Stimulated activated CD8-positive, alpha-beta memory T cell treated with anti-CD3 and anti-CD28 coated beads, Interleukin-12 subunit alpha, Interleukin-12 subunit beta, amount 100 ng/mL, for 24 hours (primary cell): ENCODE measurements around the gene OR5B3.
"Not testable (repeated sequence)": the region's sequence is repeated elsewhere in the genome, so short reads cannot be mapped to it uniquely, and the experiment has no call there.

Experiments
- DNase-seq: peaks from one replicate; pipeline ENCODE4 v3.0.0-alpha.2; 2020; ENCODE audit errors: extremely low read depth

The OR5B3 gene

DNA sequence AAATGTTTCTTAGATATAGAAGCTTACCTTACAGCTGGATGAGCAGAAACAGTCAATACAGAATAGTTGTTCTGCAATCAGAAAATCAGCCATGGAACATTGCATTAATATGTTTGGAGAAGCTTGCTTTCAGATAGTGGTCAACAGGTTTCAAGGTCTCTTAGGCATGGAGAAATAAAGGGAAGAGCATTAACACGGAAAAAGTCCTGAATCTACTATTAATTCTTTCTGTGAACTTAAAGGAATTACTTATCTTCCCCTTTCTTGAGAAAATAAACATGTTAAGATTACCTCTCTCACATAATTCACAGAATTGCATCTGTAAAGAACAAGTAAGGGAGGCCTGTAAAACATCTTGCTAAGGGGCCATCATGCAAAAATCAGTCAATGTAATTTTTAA is at the start of gene OR5B3:
Gene OR5B3 (minus strand): TSS at position 101 of the 400 bp plus-strand sequence. CDS start 3,465 bp downstream, outside the sequence.
- DNase-seq: no peak

DNA sequence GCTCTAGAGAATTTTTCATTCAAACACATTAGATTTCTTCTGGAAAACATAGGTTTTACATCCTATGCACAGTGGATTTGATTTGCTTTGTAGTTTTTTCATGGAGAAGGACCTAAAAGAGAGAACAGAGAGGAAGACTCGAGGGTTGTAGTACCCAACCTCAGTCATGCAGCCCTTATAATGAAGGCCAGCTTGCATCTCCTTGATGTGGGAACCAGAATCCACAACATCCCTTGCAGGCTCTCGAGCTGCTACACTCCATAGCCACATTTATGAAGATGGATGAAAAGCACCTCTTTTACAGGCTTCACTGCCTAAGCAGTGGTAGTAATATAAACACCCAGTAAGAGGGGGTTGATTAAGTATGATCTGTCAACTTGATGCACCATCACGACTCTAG is 44.9 kb upstream of the OR5B3 start:
- no peak for DNase-seq

DNA sequence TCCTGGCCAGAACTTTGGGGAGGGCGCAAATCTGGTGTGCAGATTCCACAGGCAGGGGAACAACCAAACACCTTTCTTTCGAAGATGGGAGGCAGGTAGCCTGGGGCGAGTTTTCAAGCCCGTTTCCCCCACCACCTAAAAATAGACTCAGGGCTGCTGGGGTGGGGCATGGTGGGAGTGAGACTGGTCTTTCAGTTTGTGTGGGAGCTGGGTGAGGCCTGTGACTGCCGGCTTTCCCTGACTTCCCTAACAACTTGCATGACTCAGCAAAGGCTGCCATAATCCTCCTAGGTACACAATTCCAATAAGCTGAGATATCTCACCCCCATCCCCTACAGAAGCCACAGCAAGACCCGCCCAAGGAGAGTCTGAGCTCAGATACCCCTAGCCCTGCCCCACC is 39.6 kb upstream of the OR5B3 start:
- DNase-seq: no peak

DNA sequence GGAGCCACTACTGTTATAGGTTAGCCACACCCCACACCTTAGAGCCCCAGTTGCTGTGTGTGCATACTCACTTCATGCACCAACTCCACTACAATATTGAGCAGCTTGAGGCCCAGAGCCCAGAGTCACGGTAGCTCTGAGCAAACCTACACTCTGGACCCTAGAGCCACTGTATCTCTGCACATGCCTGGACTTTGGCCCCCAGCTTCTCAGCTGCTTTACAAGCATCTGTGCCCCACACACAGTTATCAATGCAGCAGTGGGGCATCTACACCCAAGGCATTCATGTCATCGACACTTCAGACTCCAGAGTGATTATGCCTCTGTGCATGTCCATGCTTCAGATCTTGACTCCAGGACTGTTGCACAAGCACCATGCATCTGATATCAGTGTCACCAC is 37.6 kb upstream of the OR5B3 start:
- DNase-seq: no peak

DNA sequence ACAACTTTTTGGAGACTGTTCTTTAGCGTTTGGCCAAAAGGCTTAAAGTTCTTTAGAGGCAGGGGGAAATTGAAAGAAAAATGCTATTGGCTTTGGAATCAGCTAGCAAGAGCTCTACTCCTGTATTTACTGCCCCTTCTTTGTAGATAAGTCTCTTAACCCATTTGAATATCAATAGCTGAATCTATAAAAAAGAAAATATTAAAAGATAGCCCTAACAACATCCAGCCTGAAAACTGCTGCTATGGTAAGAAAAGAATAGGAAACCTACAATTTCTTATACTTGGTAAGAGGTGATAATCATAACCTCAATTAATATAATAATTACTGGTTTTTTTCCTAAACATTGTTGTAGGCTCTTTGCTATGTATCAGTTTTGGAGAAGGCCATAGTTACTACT is 35.5 kb upstream of the OR5B3 start, which contains the start of gene OR5B12:
Gene OR5B12 (minus strand): TSS at position 101 of the 400 bp plus-strand sequence. CDS start 2,085 bp downstream, outside the sequence.
- no peak for DNase-seq

DNA sequence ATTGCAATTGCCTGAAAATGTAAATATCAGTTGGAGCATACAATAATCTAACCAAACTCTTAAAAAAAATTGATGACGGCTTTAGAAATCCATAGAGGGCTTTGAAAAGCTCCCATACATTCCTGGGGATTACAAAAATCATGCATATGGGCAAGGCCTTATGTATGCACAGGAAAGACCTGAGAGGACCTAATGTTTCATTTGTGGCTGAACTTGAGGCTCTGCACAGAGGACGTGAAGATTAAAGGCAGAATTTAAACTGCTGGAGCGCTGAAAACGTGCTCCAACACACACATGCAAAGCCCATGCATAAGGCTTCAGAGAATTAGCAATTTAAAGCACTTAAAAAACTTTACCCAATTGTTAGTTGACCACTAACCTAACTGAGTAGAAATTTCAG is 31.8 kb upstream of the OR5B3 start:
- no peak for DNase-seq

DNA sequence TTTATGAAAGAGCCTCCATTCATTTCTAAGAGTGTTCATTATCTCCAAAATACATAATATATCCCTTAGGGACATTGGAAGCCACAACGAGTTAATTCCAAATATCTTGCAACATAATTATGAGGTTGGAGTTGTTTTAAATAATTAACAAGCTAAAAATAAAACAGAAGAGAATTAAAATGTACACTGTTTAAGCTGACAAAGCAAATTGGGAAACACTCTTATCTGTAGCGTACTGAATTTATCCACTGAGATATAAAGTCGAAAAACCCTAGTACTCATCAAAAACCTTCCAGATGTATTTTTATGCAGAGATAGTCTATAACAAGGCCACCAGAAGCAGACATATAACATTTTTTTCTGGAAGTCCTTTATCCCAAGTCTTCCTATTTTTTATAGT is 27.5 kb upstream of the OR5B3 start:
- no peak for DNase-seq

DNA sequence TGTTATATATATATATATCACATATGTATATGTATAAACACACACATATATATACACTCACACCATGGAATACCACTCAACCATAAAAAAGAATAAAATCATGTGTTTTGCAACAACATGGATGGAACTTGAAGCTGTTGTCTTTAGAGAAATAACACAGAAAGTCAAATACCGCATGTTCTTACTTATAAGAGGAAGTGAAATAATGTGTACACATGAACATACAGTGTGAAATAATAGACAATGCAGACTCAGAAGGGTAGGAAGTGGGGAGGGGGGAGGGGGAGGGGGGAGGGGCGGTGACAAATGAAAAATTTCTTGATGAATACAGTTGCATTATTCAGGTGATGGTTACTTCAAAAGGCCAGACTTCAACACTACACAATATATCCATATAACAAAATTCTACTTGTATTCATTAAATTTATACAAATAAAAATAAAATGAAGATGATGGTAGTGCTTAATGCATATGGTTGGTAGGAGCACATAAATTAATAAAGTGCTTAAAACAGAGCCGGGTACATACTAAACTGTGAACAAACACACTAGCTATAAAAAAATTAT is 27.0 kb upstream of the OR5B3 start:
- no peak for DNase-seq

DNA sequence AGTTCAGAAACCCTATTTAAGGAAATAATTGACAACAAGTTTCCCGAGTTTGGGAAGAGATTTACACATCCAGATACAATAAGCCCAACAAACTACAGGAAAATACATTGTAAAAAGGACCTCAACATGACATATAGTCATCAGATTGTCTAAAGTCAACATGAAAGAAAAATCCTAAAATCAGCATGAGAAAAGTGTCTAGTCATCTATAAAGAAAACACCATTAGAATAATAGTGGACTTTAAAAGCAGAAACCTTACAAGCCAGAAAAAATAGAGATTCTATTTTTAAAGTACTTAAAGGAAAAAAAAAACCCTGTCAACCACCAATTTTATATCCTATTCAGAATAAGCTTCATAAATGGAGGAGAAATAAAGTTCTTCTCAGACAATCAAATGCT is 22.6 kb upstream of the OR5B3 start:
- no peak for DNase-seq

DNA sequence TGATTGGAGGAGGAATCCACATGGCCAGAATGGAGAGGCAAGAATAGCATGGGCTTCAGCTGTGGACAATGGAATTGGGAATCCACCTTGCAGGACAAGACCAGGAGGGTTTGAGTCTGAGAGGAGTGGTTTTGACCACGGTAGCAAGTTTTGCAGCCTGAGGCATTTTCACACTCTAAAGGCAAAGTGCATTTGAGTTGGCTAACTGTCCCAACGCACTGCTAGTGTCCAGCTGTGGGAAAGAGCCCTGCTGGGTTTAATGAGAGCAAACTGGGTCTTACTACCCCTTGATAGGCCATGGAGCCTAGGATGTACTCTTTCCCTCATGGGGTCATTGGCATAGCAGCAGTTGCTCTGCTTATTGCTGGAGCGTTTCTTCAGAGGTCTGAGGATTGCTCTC is 21.3 kb upstream of the OR5B3 start, which contains the start of gene OR5B2:
Gene OR5B2 (minus strand): TSS at position 101 of the 400 bp plus-strand sequence. CDS start 4,860 bp downstream, outside the sequence.
- no peak for DNase-seq

DNA sequence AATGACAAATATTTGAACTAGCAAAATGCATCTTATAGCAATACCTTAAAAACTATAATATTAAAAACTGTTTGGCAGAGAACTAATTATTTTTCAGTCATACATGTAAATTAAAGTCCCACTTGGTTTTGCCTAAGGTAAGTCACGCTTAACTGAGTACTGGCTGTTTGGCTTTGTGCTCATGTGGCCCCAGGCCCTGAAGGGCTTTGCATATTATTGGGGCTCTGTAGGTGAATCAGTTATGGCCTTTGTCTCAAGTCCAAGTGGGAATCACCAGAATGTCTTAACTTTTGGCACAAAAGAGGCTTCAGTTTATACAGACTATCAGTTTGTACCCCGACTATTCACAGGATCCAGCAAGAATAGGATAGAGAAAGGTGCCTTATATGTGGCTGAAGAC is 7.1 kb downstream of the OR5B3 start:
- DNase-seq: not testable (repeated sequence)

DNA sequence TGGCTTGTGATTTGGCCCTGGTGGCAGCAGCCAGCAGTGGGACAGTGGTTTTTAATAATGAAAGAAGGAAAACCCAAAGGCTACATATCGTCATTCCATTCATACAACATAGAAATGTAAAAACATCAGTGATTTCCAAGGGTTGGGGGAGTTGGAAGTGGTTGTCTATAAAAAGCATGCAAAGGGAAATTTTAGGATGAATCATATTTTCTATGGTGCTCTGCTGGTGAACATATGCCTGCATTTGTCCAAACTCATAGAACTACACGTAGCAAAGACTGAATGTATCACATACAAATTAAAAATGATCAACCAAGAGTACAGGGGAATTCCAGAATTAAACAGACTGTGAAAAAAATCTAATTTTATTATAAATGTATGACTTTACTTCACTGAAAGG is 11.1 kb downstream of the OR5B3 start:
- no peak for DNase-seq

DNA sequence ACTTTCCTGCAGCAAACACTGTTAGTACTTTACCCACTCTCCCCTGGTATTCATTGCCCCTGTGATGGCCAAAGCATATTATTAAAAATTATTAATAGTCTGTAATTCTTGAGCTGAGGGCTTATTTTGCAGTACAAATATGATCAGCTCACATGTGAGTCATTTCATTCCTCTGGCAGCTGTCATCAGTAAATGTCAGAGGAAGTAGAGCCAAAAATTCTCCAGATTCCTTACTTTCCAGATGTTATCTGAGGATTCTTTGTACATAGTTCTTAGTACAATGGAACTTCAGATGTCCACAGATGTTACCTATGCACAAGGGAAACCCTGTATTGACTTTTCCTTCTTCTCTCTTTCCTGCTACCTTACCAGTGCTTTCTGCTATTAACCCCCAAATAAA is 12.5 kb downstream of the OR5B3 start:
- no peak for DNase-seq

DNA sequence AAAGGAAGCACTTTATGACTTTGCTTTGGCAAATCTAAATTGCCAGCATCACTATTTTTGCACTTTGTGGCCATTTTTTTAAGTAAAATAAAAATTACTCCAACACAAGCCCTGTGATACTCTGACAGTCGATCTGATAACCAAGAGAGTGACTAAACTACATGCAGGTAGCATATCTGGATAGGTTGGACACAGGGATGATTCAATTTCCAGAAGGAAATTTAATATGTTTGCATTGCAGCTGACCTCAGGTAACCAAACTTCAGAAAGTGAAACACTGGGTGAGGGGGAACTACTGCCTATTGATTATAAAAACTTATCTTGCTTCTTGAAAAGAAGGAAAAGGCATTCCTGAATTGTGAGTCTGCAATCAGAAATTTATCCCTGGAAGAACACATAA is 13.9 kb downstream of the OR5B3 start:
- DNase-seq: no peak

DNA sequence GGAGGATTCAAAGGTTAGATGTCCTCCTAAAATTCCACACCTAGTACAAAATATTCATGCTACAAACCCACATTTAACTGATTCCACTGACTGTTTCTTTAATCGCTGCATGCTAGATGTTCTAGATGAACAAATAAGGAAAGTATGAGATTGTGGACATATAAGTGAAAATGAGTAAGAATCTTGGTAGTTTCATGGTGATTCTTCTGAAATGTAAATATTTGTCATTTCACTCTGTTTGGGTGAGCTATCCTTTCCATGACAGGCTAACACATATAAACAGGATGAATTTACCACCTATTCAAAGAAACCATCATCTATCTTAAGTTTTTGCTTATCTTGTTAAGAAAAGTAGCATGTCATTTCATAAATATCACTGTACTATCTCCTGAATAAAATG is 14.8 kb downstream of the OR5B3 start:
- no peak for DNase-seq

DNA sequence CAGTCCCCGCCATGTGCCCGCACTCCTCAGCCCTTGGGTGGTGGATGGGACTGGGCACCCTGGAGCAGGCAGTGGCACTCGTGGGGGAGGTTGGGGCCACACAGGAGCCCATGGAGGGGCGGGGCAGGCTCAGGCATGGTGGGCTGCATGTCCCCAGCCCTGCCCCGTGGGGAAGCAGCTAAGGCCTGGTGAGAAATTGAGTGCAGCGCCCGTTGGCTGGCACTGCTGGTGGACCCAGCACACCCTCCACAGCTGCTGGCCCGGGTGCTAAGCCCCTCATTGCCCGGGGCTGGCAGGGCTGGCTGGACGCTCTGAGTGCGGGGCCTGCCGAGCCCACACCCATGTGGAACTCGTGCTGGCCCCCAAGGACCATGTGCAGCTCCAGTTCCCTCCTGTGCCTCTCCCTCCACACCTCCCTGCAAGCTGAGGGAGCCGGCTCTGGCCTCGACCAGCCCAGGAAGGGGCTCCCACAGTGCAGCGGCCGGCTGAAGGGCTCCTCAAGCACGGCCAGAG is 16.1 kb downstream of the OR5B3 start:
- DNase-seq: no peak

DNA sequence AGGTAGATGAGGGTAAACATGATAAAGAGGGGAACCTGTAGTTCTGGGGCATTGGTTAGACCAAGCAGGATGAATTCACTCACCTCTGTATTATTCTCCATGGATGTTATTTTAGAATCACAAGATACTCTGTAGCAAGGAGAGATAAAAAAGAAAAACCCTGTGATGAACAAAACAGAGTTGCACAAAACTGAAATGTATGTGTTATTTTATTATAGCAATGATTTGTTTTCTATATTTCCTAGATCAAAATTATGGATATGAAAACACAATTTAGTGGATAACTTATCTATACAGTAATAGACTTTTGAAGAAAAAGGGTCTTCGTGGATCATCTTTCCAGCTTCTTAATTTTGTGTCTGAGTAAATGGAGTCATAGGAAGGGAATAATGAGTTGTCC is 47.7 kb downstream of the OR5B3 start, which contains the start of gene OR5B17:
Gene OR5B17 (minus strand): TSS at position 101 of the 400 bp plus-strand sequence. CDS start 0 bp downstream, at position 101.
- no peak for DNase-seq

DNA sequence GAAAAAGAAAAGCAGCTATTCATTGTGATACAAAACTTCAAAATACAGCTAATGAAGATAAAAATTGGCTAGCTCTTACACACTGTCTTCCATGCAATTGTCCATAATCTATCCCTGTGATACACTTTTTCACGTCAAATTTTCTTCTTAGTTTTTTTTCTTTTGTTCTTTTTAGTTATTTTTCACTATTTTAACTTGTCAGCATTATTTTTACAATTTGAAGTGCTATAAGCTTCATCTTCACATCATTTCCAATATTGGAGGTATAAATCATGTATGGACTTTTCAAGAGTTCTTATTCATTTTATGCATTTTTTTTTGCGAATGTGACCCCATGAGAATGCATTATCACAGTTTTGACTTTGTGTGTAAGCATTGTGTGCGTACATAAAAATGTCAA is 51.9 kb downstream of the OR5B3 start:
- no peak for DNase-seq
